PC-9 (cell line): Measurements from ENCODE around the gene APOBEC2. TPM values are rescaled to one million over a fixed set of nuclear protein-coding genes. Genes with fewer than 3 reads are reported as not detected.

Experiments
- BruUV-seq: library from RNA; stranded (reverse); fragments of 400-500 nt; replicated peaks from 2 replicates; lab custom pipeline; 2021; lab: Mats Ljungman, UMichigan
- CTCF ChIA-PET: fragments of 300-600 bp; sonication (Branson Sonifier 250); formaldehyde crosslinking; loops from one replicate; lab custom pipeline; 2022; ENCODE audit warnings: antibody characterized with exemption; lab: Charles Lee
- POLR2A ChIA-PET: fragments of 300-600 bp; sonication (Branson Sonifier 250); formaldehyde crosslinking; loops from one replicate; lab custom pipeline; 2022; ENCODE audit warnings: antibody characterized with exemption; ENCODE audit not compliant: unreplicated experiment; lab: Charles Lee
- DNase-seq, 2 experiments: peaks; one replicate each; pipeline versions ENCODE4 v3.0.0 to v3.0.0-alpha.2; 2015 to 2022; ENCODE audit warnings: mixed read lengths in 1 of 2
- H2AFZ ChIP-seq: fragments of 200-600 bp; sonication (generic); 2 replicates; pipeline ENCODE4 v1.8.1; 2017; ENCODE audit warnings: antibody characterized with exemption
- H3F3A ChIP-seq: fragments of 200-600 bp; sonication (generic); 2 replicates; pipeline ENCODE4 v1.8.1; 2017; ENCODE audit warnings: antibody characterized with exemption, mild to moderate bottlenecking, low read depth; ENCODE audit not compliant: insufficient read depth
- H3K27ac ChIP-seq: fragments of 200-600 bp; sonication (generic); 2 replicates; pipeline ENCODE4 v1.6.1; 2016; ENCODE audit warnings: mixed run types
- H3K27me3 ChIP-seq: fragments of 200-600 bp; sonication (generic); 2 replicates; pipeline ENCODE4 v1.6.1; 2016; ENCODE audit warnings: low read depth, mixed run types; ENCODE audit not compliant: insufficient read depth
- H3K36me3 ChIP-seq: fragments of 200-600 bp; sonication (generic); 2 replicates; pipeline ENCODE4 v1.6.1; 2016; ENCODE audit warnings: low read depth, mixed run types
- H3K4me1 ChIP-seq: fragments of 200-600 bp; sonication (generic); replicated peaks from 2 replicates; pipeline ENCODE4 v1.6.1; 2016; ENCODE audit warnings: mixed run types; ENCODE audit not compliant: insufficient read depth
- H3K4me2 ChIP-seq: fragments of 200-600 bp; sonication (generic); 2 replicates; pipeline ENCODE4 v1.6.1; 2017; ENCODE audit warnings: mixed run types
- H3K4me3 ChIP-seq: fragments of 200-600 bp; sonication (generic); 2 replicates; pipeline ENCODE4 v1.6.1; 2016; ENCODE audit warnings: mixed run types
- H3K79me2 ChIP-seq: fragments of 200-600 bp; sonication (generic); 2 replicates; pipeline ENCODE4 v1.6.1; 2017; ENCODE audit warnings: low read depth, mixed run types
- H3K9me2 ChIP-seq: fragments of 200-600 bp; sonication (generic); 2 replicates; pipeline ENCODE4 v1.8.1; 2017; ENCODE audit warnings: mild to moderate bottlenecking; ENCODE audit not compliant: insufficient read depth
- H3K9me3 ChIP-seq: fragments of 200-600 bp; sonication (generic); 2 replicates; pipeline ENCODE4 v1.8.1; 2016; ENCODE audit warnings: low read depth; ENCODE audit not compliant: insufficient read depth
- H4K20me1 ChIP-seq: fragments of 200-600 bp; sonication (generic); 2 replicates; pipeline ENCODE4 v1.8.1; 2017; ENCODE audit not compliant: insufficient read depth
- EZH2 ChIP-seq: fragments of 200-600 bp; sonication (generic); IDR thresholded peaks from 2 replicates; pipeline ENCODE4 v1.8.0; 2017; ENCODE audit warnings: antibody characterized with exemption, low read depth
- intact Hi-C: fragments of 100-400 bp; cut with micrococcal nuclease; formaldehyde crosslinking; loops from one replicate; pipeline ENCODE4 v1.10.0; 2022; ENCODE audit not compliant: unreplicated experiment
- total RNA-seq: library from RNA; stranded (reverse); gene quantifications from 2 replicates; pipeline ENCODE4 v1.2.3, GENCODE V29; 2021
- TF ChIP-seq, protein P1 (sequence below): fragments of 200-600 bp; sonication (generic); conservative IDR thresholded peaks from 2 replicates; pipeline ENCODE4 v1.6.1; 2017; ENCODE audit warnings: mixed run types, antibody characterized with exemption, mild to moderate bottlenecking, moderate library complexity

The APOBEC2 gene
- total RNA-seq, 1 experiment from 2014 or later, result not detected

DNA sequence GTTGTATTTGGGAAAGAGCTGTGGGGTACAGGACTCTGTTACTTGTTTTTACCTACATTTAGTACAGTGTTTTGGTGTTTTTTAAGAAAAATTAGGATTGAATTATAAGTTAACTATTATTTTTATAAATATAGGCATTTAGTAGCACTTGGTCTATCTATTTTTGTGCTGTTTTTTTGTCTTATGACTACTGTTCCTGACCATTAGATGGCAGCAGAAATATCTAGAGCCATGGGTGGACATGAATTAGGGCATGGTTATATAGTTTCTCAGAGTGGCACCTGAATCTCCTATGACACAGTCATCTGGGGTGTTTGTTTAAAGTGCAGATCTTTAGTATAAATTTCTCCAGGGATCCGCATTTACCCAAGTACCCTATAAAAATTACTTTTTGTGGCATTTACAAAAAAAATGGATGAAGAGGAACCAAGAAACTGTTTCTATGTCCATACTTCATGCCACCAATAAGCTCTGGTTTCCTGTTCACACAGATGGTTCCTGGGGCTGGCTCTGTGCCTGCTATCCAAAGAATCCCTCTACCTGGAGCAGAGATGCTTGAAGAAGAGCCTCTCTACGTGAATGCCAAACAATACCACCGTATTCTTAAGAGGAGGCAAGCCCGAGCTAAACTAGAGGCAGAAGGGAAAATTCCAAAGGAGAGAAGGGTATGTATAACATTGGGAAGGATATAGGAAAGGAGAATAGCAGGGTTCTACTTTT lies 39.6 kb downstream of the APOBEC2 start:
- Histone ChIP-seq H3K4me2 (no peak overlapping the region), H3K79me2 (no peaks in the 10 kb centered on the region), H2AFZ (no peak overlapping the region), H3K4me3 (no peak overlapping the region), H3K9me3 (no peaks in the 10 kb centered on the region), H3K4me1 (no peaks in the 10 kb centered on the region), H3K9me2 (no peaks in the 10 kb centered on the region), H3K36me3 (peaks cover 73% of the 10 kb centered on the region), H3K27ac (no peak overlapping the region), H3F3A (peaks cover 9% of the 10 kb centered on the region), H3K27me3 (no peaks in the 10 kb centered on the region), H4K20me1 (peaks cover 22% of the 10 kb centered on the region)
- no peak for TF ChIP-seq EZH2
- TF ChIP-seq, protein P1, sequence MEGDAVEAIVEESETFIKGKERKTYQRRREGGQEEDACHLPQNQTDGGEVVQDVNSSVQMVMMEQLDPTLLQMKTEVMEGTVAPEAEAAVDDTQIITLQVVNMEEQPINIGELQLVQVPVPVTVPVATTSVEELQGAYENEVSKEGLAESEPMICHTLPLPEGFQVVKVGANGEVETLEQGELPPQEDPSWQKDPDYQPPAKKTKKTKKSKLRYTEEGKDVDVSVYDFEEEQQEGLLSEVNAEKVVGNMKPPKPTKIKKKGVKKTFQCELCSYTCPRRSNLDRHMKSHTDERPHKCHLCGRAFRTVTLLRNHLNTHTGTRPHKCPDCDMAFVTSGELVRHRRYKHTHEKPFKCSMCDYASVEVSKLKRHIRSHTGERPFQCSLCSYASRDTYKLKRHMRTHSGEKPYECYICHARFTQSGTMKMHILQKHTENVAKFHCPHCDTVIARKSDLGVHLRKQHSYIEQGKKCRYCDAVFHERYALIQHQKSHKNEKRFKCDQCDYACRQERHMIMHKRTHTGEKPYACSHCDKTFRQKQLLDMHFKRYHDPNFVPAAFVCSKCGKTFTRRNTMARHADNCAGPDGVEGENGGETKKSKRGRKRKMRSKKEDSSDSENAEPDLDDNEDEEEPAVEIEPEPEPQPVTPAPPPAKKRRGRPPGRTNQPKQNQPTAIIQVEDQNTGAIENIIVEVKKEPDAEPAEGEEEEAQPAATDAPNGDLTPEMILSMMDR, result peak; percentile 55
- no TSS peak for BruUV-seq
- ChIA-PET POLR2A (no interaction called here), CTCF (no interaction called here)
- DNase-seq, result no peak
- intact Hi-C loops, result loop anchor here (2.0 kb wide), 2 partner anchors 90 to 226 kb away; no protein-coding TSS in a partner anchor

GRCh38 chr6:41093729-41094128 lies 40.7 kb downstream of the APOBEC2 start:
- Histone ChIP-seq H3K9me2 (no peaks in the 10 kb centered on the region), H4K20me1 (peaks cover 17% of the 10 kb centered on the region), H2AFZ (no peak overlapping the region), H3K27me3 (no peaks in the 10 kb centered on the region), H3K36me3 (peaks cover 83% of the 10 kb centered on the region), H3K79me2 (no peaks in the 10 kb centered on the region), H3F3A (peaks cover 13% of the 10 kb centered on the region), H3K4me3 (no peak overlapping the region), H3K4me1 (no peaks in the 10 kb centered on the region), H3K9me3 (no peaks in the 10 kb centered on the region), H3K27ac (no peak overlapping the region), H3K4me2 (no peak overlapping the region)
- DNase-seq, result no peak
- intact Hi-C loops, result loop anchor here (2.0 kb wide), 2 partner anchors 89 to 225 kb away; no protein-coding TSS in a partner anchor
- no peak for TF ChIP-seq EZH2
- TF ChIP-seq, protein P1, result no peak
- POLR2A ChIA-PET, result no interaction called here
- no TSS peak for BruUV-seq
- CTCF ChIA-PET, result interaction anchor here (0.7 kb wide), 1 partner anchor 592 kb away, joined by 3 read pairs; no protein-coding TSS in a partner anchor

DNA sequence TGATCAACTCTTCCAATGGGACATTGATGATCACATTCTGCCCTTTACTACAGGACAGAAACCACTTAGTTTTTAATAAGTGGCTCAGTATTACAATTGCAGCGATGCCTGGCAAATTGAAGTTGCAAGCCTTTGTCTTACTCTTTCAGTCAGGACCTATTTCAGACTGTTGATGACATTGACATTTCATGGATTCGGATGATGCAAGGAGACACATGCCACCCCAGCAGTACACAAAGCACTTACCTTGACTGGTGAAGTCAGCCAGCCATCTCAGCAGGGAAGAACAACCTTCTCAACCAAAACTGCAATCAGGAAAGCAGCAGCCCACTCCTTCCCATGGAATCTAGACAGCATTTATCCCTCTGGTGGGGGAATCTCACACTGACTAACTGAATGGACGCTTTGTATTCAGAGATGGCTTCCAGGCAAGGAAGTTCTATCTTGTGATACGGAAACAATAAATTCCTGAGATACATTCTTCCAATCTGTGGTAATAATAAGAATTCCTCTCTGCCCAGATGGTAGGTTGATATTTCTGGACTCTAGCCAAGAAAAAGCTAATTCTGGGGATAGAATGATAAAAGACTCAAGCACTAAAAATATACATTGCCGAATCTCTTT lies 44.6 kb downstream of the APOBEC2 start:
- Histone ChIP-seq H3K9me3 (no peaks in the 10 kb centered on the region), H3K4me3 (no peak overlapping the region), H3K4me2 (no peak overlapping the region), H3K4me1 (no peaks in the 10 kb centered on the region), H3K27me3 (no peaks in the 10 kb centered on the region), H3K79me2 (no peaks in the 10 kb centered on the region), H3K27ac (no peak overlapping the region), H4K20me1 (peaks cover 10% of the 10 kb centered on the region), H3F3A (peaks cover 4% of the 10 kb centered on the region; the same call in 1 of the 2 replicates), H2AFZ (no peak overlapping the region), H3K36me3 (peaks cover 59% of the 10 kb centered on the region), H3K9me2 (no peaks in the 10 kb centered on the region)
- ChIA-PET POLR2A (no interaction called here), CTCF (no interaction called here)
- BruUV-seq, result no TSS peak
- intact Hi-C loops, result no loop called here
- no peak for TF ChIP-seq EZH2
- TF ChIP-seq, protein P1, result no peak
- no peak for DNase-seq
